Measurements from ENCODE around the gene FGF6.

DNA sequence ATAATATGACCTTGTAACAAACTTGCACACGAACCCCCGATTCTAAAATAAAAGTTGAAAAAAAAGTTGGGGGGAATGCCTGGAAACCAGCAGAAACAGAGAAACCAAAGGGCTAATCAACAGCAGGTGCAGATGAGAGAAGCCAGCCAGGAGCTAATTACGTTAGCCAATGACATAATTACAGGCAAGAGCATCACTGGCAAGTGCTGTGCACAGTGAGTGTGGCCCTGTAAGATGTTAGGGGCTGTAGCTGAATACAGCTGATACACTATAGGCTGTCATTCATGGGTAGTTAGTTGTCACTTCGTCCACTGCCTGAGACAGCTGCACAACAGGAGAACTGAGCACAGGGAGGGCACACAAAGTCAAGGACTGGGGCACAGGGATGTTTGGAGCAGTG is 58.8 kb downstream of the FGF6 start:
- TF ChIP-seq POLR2A (IDR thresholded peaks at IDR 0.05) (no peak), EP300 (IDR thresholded peaks at IDR 0.05) (no peak)
- TF ChIP-seq, protein P1, sequence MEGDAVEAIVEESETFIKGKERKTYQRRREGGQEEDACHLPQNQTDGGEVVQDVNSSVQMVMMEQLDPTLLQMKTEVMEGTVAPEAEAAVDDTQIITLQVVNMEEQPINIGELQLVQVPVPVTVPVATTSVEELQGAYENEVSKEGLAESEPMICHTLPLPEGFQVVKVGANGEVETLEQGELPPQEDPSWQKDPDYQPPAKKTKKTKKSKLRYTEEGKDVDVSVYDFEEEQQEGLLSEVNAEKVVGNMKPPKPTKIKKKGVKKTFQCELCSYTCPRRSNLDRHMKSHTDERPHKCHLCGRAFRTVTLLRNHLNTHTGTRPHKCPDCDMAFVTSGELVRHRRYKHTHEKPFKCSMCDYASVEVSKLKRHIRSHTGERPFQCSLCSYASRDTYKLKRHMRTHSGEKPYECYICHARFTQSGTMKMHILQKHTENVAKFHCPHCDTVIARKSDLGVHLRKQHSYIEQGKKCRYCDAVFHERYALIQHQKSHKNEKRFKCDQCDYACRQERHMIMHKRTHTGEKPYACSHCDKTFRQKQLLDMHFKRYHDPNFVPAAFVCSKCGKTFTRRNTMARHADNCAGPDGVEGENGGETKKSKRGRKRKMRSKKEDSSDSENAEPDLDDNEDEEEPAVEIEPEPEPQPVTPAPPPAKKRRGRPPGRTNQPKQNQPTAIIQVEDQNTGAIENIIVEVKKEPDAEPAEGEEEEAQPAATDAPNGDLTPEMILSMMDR (IDR thresholded peaks at IDR 0.05), result no peak

Data from gastroesophageal sphincter (tissue), 3 donors.